ENCODE results near the gene MLPH.
A peak's percentile ranks its signal among the peaks of the same experiment; 100 is the strongest.

Gene MLPH

GRCh38 chr2:237542001-237542704 is 55.1 kb downstream of the MLPH start:
- Histone ChIP-seq H2BK120ac (ENCODE audit: low read depth, low read length) (no peak overlapping the region), H2BK15ac (ENCODE audit: low read depth, poor library complexity, severe bottlenecking) (no peak overlapping the region), H3K27me3 (ENCODE audit: control insufficient read depth in 1 of 2, insufficient read depth in 1 of 2, low read length in 2 of 2) (no peaks in the 10 kb centered on the region), H2BK5ac (ENCODE audit: low read depth, low read length, poor library complexity, severe bottlenecking) (no peak overlapping the region), H3K18ac (ENCODE audit: low read depth in 1 of 2, low read length in 2 of 2) (peak overlapping the region in 1 of 2 experiments; percentile 30), H3K23ac (ENCODE audit: low read length in 2 of 2) (no peak overlapping the region), H3K9ac (ENCODE audit: low read length) (no peak overlapping the region), H3K4me2 (ENCODE audit: low read length, poor library complexity, severe bottlenecking) (no peak overlapping the region), H3K14ac (ENCODE audit: low read length in 2 of 2) (no peak overlapping the region), H2AFZ (ENCODE audit: low read depth, low read length) (no peak overlapping the region), H3K27ac (ENCODE audit: low read length, poor library complexity, severe bottlenecking) (no peak overlapping the region), H3K4ac (ENCODE audit: low read depth in 1 of 2, low read length in 2 of 2) (no peak overlapping the region), H2AK5ac (ENCODE audit: low read length, severe bottlenecking) (no peak overlapping the region), H4K8ac (ENCODE audit: low read length) (no peak overlapping the region), H4K91ac (ENCODE audit: low read length) (no peak overlapping the region), H2BK12ac (ENCODE audit: low read length in 2 of 2) (no peak overlapping the region), H3K79me1 (replicated peaks; ENCODE audit: low read length, poor library complexity, severe bottlenecking) (peaks cover 16% of the 10 kb centered on the region), H3K36me3 (ENCODE audit: control insufficient read depth in 1 of 2, insufficient read depth in 2 of 2, low read depth in 1 of 2, low read length in 2 of 2) (peaks cover 8 to 72% of the 10 kb centered on the region in 2 experiments), H3K9me3 (ENCODE audit: control insufficient read depth, low read length) (no peaks in the 10 kb centered on the region), H3K4me3 (ENCODE audit: insufficient read depth in 1 of 2, low read depth in 1 of 2, low read length in 2 of 2) (no peak overlapping the region), H3K4me1 (ENCODE audit: control insufficient read depth, insufficient read depth, low read depth, low read length) (peaks cover 12% of the 10 kb centered on the region)
- DNase-seq = no peak
- 96% methylated on average over 18 of the region's 18 CpGs for WGBS

- H3K4me2 ChIP-seq (ENCODE audit: low read length, poor library complexity, severe bottlenecking) = no peak overlapping the region
- 91% methylated on average over 8 of the region's 8 CpGs for WGBS
Observed at GRCh38 chr2:237546040-237546875, 59.2 kb downstream of the MLPH start.

GRCh38 chr2:237546876-237547395 is 59.9 kb downstream of the MLPH start:
- no peak overlapping the region for H4K8ac ChIP-seq (ENCODE audit: low read length)
- H3K27ac ChIP-seq (ENCODE audit: low read length, poor library complexity, severe bottlenecking) = no peak overlapping the region
- H3K4me1 ChIP-seq (ENCODE audit: control insufficient read depth, insufficient read depth, low read depth, low read length) = peaks cover 16% of the 10 kb centered on the region
- H3K79me1 ChIP-seq (replicated peaks; ENCODE audit: low read length, poor library complexity, severe bottlenecking) = peaks cover 9% of the 10 kb centered on the region
- peak overlapping the region in 1 of 2 experiments; percentile 32 for H2BK12ac ChIP-seq (ENCODE audit: low read length in 2 of 2)
- H3K18ac ChIP-seq (ENCODE audit: low read depth in 1 of 2, low read length in 2 of 2) = no peak overlapping the region
- H3K27me3 ChIP-seq (ENCODE audit: control insufficient read depth in 1 of 2, insufficient read depth in 1 of 2, low read length in 2 of 2) = no peaks in the 10 kb centered on the region
- H3K9ac ChIP-seq (ENCODE audit: low read length) = no peak overlapping the region
- peak overlapping the region in 1 of 2 experiments; percentile 67 for H3K14ac ChIP-seq (ENCODE audit: low read length in 2 of 2)
- H3K4me3 ChIP-seq (ENCODE audit: insufficient read depth in 1 of 2, low read depth in 1 of 2, low read length in 2 of 2) = no peak overlapping the region
- no peak overlapping the region for H3K23ac ChIP-seq (ENCODE audit: low read length in 2 of 2)
- no peak overlapping the region for H2AFZ ChIP-seq (ENCODE audit: low read depth, low read length)
- H2BK5ac ChIP-seq (ENCODE audit: low read depth, low read length, poor library complexity, severe bottlenecking) = no peak overlapping the region
- H2BK15ac ChIP-seq (ENCODE audit: low read depth, poor library complexity, severe bottlenecking) = no peak overlapping the region
- WGBS = 91% methylated on average over 12 of the region's 13 CpGs
- no peak for DNase-seq
- H4K91ac ChIP-seq (ENCODE audit: low read length) = no peak overlapping the region
- no peak overlapping the region for H2AK5ac ChIP-seq (ENCODE audit: low read length, severe bottlenecking)
- H3K4me2 ChIP-seq (ENCODE audit: low read length, poor library complexity, severe bottlenecking) = no peak overlapping the region
- H3K4ac ChIP-seq (ENCODE audit: low read depth in 1 of 2, low read length in 2 of 2) = no peak overlapping the region
- H2BK120ac ChIP-seq (ENCODE audit: low read depth, low read length) = no peak overlapping the region
- no peaks in the 10 kb centered on the region for H3K9me3 ChIP-seq (ENCODE audit: control insufficient read depth, low read length)
- H3K36me3 ChIP-seq (ENCODE audit: control insufficient read depth in 1 of 2, insufficient read depth in 2 of 2, low read depth in 1 of 2, low read length in 2 of 2) = peaks cover 13 to 68% of the 10 kb centered on the region in 2 experiments

More at GRCh38 chr2:237546040-237546875, 59.2 kb downstream of the MLPH start:
- no peak overlapping the region for H2AFZ ChIP-seq (ENCODE audit: low read depth, low read length)
- no peak overlapping the region for H2BK5ac ChIP-seq (ENCODE audit: low read depth, low read length, poor library complexity, severe bottlenecking)
- no peak overlapping the region for H2AK5ac ChIP-seq (ENCODE audit: low read length, severe bottlenecking)
- H3K4ac ChIP-seq (ENCODE audit: low read depth in 1 of 2, low read length in 2 of 2) = no peak overlapping the region
- H2BK120ac ChIP-seq (ENCODE audit: low read depth, low read length) = no peak overlapping the region
- H3K9me3 ChIP-seq (ENCODE audit: control insufficient read depth, low read length) = no peaks in the 10 kb centered on the region
- peaks cover 12% of the 10 kb centered on the region for H3K79me1 ChIP-seq (replicated peaks; ENCODE audit: low read length, poor library complexity, severe bottlenecking)
- H3K9ac ChIP-seq (ENCODE audit: low read length) = no peak overlapping the region
- no peak for DNase-seq
- H3K14ac ChIP-seq (ENCODE audit: low read length in 2 of 2) = peak overlapping the region in 1 of 2 experiments; percentile 67
- no peak overlapping the region for H3K4me3 ChIP-seq (ENCODE audit: insufficient read depth in 1 of 2, low read depth in 1 of 2, low read length in 2 of 2)
- H3K4me1 ChIP-seq (ENCODE audit: control insufficient read depth, insufficient read depth, low read depth, low read length) = peaks cover 16% of the 10 kb centered on the region
- no peak overlapping the region for H2BK12ac ChIP-seq (ENCODE audit: low read length in 2 of 2)
- H2BK15ac ChIP-seq (ENCODE audit: low read depth, poor library complexity, severe bottlenecking) = no peak overlapping the region
- H3K23ac ChIP-seq (ENCODE audit: low read length in 2 of 2) = no peak overlapping the region
- H3K27me3 ChIP-seq (ENCODE audit: control insufficient read depth in 1 of 2, insufficient read depth in 1 of 2, low read length in 2 of 2) = no peaks in the 10 kb centered on the region
- no peak overlapping the region for H3K18ac ChIP-seq (ENCODE audit: low read depth in 1 of 2, low read length in 2 of 2)
- no peak overlapping the region for H4K91ac ChIP-seq (ENCODE audit: low read length)
- no peak overlapping the region for H4K8ac ChIP-seq (ENCODE audit: low read length)
- peaks cover 13 to 71% of the 10 kb centered on the region in 2 experiments for H3K36me3 ChIP-seq (ENCODE audit: control insufficient read depth in 1 of 2, insufficient read depth in 2 of 2, low read depth in 1 of 2, low read length in 2 of 2)
- no peak overlapping the region for H3K27ac ChIP-seq (ENCODE audit: low read length, poor library complexity, severe bottlenecking)

- Histone ChIP-seq H4K91ac (ENCODE audit: low read length) (no peak overlapping the region), H3K14ac (ENCODE audit: low read length in 2 of 2) (no peak overlapping the region), H3K18ac (ENCODE audit: low read depth in 1 of 2, low read length in 2 of 2) (peak overlapping the region in 1 of 2 experiments; percentile 24), H4K8ac (ENCODE audit: low read length) (no peak overlapping the region), H2BK12ac (ENCODE audit: low read length in 2 of 2) (no peak overlapping the region), H3K4me3 (ENCODE audit: insufficient read depth in 1 of 2, low read depth in 1 of 2, low read length in 2 of 2) (no peak overlapping the region), H2BK5ac (ENCODE audit: low read depth, low read length, poor library complexity, severe bottlenecking) (no peak overlapping the region), H3K36me3 (ENCODE audit: control insufficient read depth in 1 of 2, insufficient read depth in 2 of 2, low read depth in 1 of 2, low read length in 2 of 2) (peaks cover 22 to 63% of the 10 kb centered on the region in 2 experiments), H3K27me3 (ENCODE audit: control insufficient read depth in 1 of 2, insufficient read depth in 1 of 2, low read length in 2 of 2) (no peaks in the 10 kb centered on the region), H3K9ac (ENCODE audit: low read length) (no peak overlapping the region), H2BK120ac (ENCODE audit: low read depth, low read length) (no peak overlapping the region), H2BK15ac (ENCODE audit: low read depth, poor library complexity, severe bottlenecking) (no peak overlapping the region), H3K4me1 (ENCODE audit: control insufficient read depth, insufficient read depth, low read depth, low read length) (peaks cover 16% of the 10 kb centered on the region), H3K79me1 (replicated peaks; ENCODE audit: low read length, poor library complexity, severe bottlenecking) (peaks cover 5% of the 10 kb centered on the region), H2AFZ (ENCODE audit: low read depth, low read length) (no peak overlapping the region), H2AK5ac (ENCODE audit: low read length, severe bottlenecking) (no peak overlapping the region), H3K4ac (ENCODE audit: low read depth in 1 of 2, low read length in 2 of 2) (no peak overlapping the region), H3K23ac (ENCODE audit: low read length in 2 of 2) (no peak overlapping the region), H3K27ac (ENCODE audit: low read length, poor library complexity, severe bottlenecking) (peak overlapping the region; percentile 17), H3K9me3 (ENCODE audit: control insufficient read depth, low read length) (peaks cover 5% of the 10 kb centered on the region), H3K4me2 (ENCODE audit: low read length, poor library complexity, severe bottlenecking) (no peak overlapping the region)
- WGBS = 44% methylated on average over 11 of the region's 11 CpGs
- peak; percentile 66 for DNase-seq
Observed at GRCh38 chr2:237547841-237548416, 60.9 kb downstream of the MLPH start.
